RWPE2 (cell line): Measurements from ENCODE around the gene POU2AF3.

Experiments
- ATAC-seq: fragments of 200-7000 bp; cut with Tn5 transposase; 3 replicates; pipeline ENCODE4 v1.9.1; 2021; ENCODE audit warnings: low read depth
- DNase-seq: peaks from one replicate; pipeline ENCODE4 v3.0.0-alpha.2; 2020; ENCODE audit warnings: low spot score
- H3K27ac ChIP-seq: fragments of 450-650 bp; 2 replicates; pipeline ENCODE4 v1.5.1; 2017; ENCODE audit warnings: mild to moderate bottlenecking; ENCODE audit not compliant: poor library complexity, severe bottlenecking
- H3K27me3 ChIP-seq: fragments of 250-450 bp; sonication (Bioruptor Pico); 2 replicates; pipeline ENCODE4 v1.5.1; 2021; ENCODE audit warnings: mild to moderate bottlenecking, moderate library complexity; ENCODE audit not compliant: insufficient read depth, poor library complexity, severe bottlenecking
- H3K36me3 ChIP-seq: fragments of 250-450 bp; sonication (Bioruptor Pico); 2 replicates; pipeline ENCODE4 v1.5.1; 2020; ENCODE audit warnings: low read depth, mild to moderate bottlenecking, moderate library complexity
- H3K4me1 ChIP-seq: fragments of 250-450 bp; sonication (Bioruptor Pico); 2 replicates; pipeline ENCODE4 v1.5.1; 2021; ENCODE audit warnings: mild to moderate bottlenecking, moderate library complexity; ENCODE audit not compliant: insufficient read depth, poor library complexity, severe bottlenecking
- H3K4me3 ChIP-seq: fragments of 250-450 bp; sonication (Bioruptor Pico); 2 replicates; pipeline ENCODE4 v1.5.1; 2021; ENCODE audit warnings: mild to moderate bottlenecking, moderate library complexity; ENCODE audit not compliant: severe bottlenecking
- H3K9me3 ChIP-seq: fragments of 250-450 bp; sonication (Bioruptor Pico); 2 replicates; pipeline ENCODE4 v1.5.1; 2021; ENCODE audit warnings: mild to moderate bottlenecking, moderate library complexity; ENCODE audit not compliant: severe bottlenecking
- TF ChIP-seq, protein P1 (sequence below): fragments of 450-650 bp; IDR thresholded peaks from one replicate; pipeline ENCODE4 v1.5.1; 2017; ENCODE audit warnings: mild to moderate bottlenecking, moderate library complexity; ENCODE audit not compliant: poor library complexity, severe bottlenecking

Gene POU2AF3

GRCh38 chr11:111344032-111344431 lies 45.7 kb downstream of the POU2AF3 start:
- DNase-seq (no peak), ATAC-seq (no peak)
- no peak overlapping the region for H3K4me3 ChIP-seq
- no peaks in the 10 kb centered on the region for H3K9me3 ChIP-seq
- no peaks in the 10 kb centered on the region for H3K36me3 ChIP-seq
- TF ChIP-seq, protein P1, sequence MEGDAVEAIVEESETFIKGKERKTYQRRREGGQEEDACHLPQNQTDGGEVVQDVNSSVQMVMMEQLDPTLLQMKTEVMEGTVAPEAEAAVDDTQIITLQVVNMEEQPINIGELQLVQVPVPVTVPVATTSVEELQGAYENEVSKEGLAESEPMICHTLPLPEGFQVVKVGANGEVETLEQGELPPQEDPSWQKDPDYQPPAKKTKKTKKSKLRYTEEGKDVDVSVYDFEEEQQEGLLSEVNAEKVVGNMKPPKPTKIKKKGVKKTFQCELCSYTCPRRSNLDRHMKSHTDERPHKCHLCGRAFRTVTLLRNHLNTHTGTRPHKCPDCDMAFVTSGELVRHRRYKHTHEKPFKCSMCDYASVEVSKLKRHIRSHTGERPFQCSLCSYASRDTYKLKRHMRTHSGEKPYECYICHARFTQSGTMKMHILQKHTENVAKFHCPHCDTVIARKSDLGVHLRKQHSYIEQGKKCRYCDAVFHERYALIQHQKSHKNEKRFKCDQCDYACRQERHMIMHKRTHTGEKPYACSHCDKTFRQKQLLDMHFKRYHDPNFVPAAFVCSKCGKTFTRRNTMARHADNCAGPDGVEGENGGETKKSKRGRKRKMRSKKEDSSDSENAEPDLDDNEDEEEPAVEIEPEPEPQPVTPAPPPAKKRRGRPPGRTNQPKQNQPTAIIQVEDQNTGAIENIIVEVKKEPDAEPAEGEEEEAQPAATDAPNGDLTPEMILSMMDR = no peak
- no peak overlapping the region for H3K27ac ChIP-seq
- no peaks in the 10 kb centered on the region for H3K27me3 ChIP-seq
- no peaks in the 10 kb centered on the region for H3K4me1 ChIP-seq

DNA sequence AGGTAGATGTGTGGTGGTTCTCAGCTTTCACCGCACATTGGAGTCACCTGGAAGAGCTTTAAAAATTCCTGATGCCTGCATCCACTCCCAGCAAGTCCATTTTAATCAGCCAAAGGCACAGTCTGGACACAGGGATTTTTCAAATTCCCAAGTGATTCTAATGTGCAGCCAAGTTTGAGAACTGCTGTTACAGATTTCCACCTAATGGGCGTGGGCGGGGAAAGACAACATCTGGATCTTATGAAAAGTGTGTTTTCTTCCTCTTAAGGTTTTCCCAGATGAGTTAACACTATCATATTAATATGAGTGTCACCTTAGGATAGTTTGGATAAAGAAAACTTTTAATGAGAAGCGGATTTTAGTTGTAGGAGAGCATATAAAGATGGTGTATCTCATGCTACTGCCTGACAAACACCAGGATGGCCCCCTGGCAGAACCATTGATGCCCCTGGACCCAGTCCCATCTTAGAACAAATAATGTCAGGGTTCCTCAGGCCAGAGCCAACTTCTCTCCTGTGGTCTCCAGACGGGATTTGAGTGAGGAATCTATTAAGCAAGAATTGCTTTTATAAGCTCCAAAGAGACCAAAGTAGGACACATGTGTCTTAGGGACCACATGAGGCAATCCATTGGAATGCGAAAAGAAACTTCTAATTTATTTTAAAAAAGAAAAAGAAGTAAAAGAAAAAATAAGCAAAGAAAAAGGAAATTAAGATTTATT lies 48.8 kb downstream of the POU2AF3 start:
- TF ChIP-seq, protein P1 = no peak
- no peak for DNase-seq
- H3K36me3 ChIP-seq = no peaks in the 10 kb centered on the region
- H3K27ac ChIP-seq = no peak overlapping the region
- H3K4me3 ChIP-seq = no peak overlapping the region
- no peak for ATAC-seq
- H3K27me3 ChIP-seq = no peaks in the 10 kb centered on the region
- H3K9me3 ChIP-seq = no peaks in the 10 kb centered on the region
- no peaks in the 10 kb centered on the region for H3K4me1 ChIP-seq

- Histone ChIP-seq H3K9me3 (no peaks in the 10 kb centered on the region), H3K27me3 (no peaks in the 10 kb centered on the region), H3K36me3 (no peaks in the 10 kb centered on the region), H3K4me3 (no peak overlapping the region), H3K27ac (no peak overlapping the region), H3K4me1 (no peaks in the 10 kb centered on the region)
- DNase-seq (no peak), ATAC-seq (no peak)
- TF ChIP-seq, protein P1 = no peak
Observed at GRCh38 chr11:111347723-111348115, 49.4 kb downstream of the POU2AF3 start.

DNA sequence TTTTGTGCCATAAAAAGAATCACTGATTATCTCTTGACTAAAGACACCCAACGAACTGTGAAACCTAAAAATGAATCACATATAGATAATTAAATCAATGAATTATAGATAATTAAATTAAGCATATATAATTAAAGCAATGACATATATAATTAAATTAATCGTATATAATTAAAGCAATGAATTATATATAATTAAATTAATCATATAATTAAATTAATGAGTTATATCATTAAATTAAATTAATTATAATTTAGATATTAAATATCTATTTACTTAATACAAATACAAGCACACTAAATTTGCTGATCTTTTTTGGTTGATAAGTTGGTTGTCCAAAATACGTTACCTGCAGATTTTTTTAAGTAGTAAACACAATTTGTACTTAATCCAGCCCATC lies 49.8 kb downstream of the POU2AF3 start:
- no peaks in the 10 kb centered on the region for H3K9me3 ChIP-seq
- no peak overlapping the region for H3K27ac ChIP-seq
- no peaks in the 10 kb centered on the region for H3K36me3 ChIP-seq
- TF ChIP-seq, protein P1 = no peak
- H3K4me1 ChIP-seq = no peaks in the 10 kb centered on the region
- H3K27me3 ChIP-seq = no peaks in the 10 kb centered on the region
- no peak overlapping the region for H3K4me3 ChIP-seq
- DNase-seq (no peak), ATAC-seq (no peak)

- ATAC-seq = no peak
- Histone ChIP-seq H3K36me3 (no peaks in the 10 kb centered on the region), H3K27ac (no peak overlapping the region), H3K4me3 (no peak overlapping the region), H3K9me3 (no peaks in the 10 kb centered on the region), H3K4me1 (no peaks in the 10 kb centered on the region), H3K27me3 (no peaks in the 10 kb centered on the region)
- TF ChIP-seq, protein P1 = no peak
- no peak for DNase-seq
Observed at GRCh38 chr11:111349191-111349695, 50.9 kb downstream of the POU2AF3 start.
